BJ (cell line): ENCODE measurements around the gene OSM. TPM values are rescaled to one million over a fixed set of nuclear protein-coding genes. Genes with fewer than 3 reads are reported as not detected.

Experiments used
- CTCF ChIA-PET: fragments of 350-600 bp; formaldehyde crosslinking; extraction: SDS; loops from one replicate; lab custom pipeline; 2021; ENCODE audit warnings: antibody characterized with exemption, inconsistent platforms; lab: Yijun Ruan, JAX
- POLR2A ChIA-PET: fragments of 300-600 bp; sonication (Branson Sonifier 250); formaldehyde crosslinking; extraction: SDS; loops from one replicate; lab custom pipeline; 2021; ENCODE audit warnings: antibody characterized with exemption; lab: Charles Lee
- DNase-seq: peaks from one replicate; pipeline ENCODE4 v3.0.0-alpha.2; 2011; ENCODE audit warnings: low read depth
- H3K27me3 ChIP-seq: 2 replicates; pipeline ENCODE4 v1.6.0; 2011; ENCODE audit warnings: low read length; ENCODE audit not compliant: control insufficient read depth, insufficient read depth
- H3K36me3 ChIP-seq: 2 replicates; pipeline ENCODE4 v1.5.1; 2011; ENCODE audit warnings: low read length; ENCODE audit not compliant: control insufficient read depth, insufficient read depth
- H3K4me3 ChIP-seq: 2 replicates; pipeline ENCODE4 v1.5.1; 2011; ENCODE audit warnings: low read depth, mild to moderate bottlenecking, control low read depth, low read length
- CTCF ChIP-seq: IDR thresholded peaks from 2 replicates; pipeline ENCODE4 v1.5.1; 2011; ENCODE audit warnings: low read depth, mild to moderate bottlenecking, control low read depth, inconsistent platforms, low read length, moderate library complexity; ENCODE audit not compliant: insufficient read depth
- polyA plus RNA-seq: library from polyadenylated mRNA; depleted of rRNA; stranded (reverse); fragments of >200 nt; gene quantifications from 2 replicates; pipeline ENCODE4 v1.2.3, GENCODE V29; 2011

The OSM gene
- polyA plus RNA-seq, 1 experiment: not detected

- TF ChIP-seq CTCF: no peak
- ChIA-PET POLR2A (no interaction called here), CTCF (interaction anchor here (1.0 to 1.3 kb wide), 2 partner anchors 8 to 119 kb away, joined by 3 read pairs; no protein-coding TSS in a partner anchor)
- no peaks in the 10 kb centered on the region; the same call in 1 of the 2 replicates for H3K27me3 ChIP-seq
- no peak overlapping the region for H3K4me3 ChIP-seq
- no peaks in the 10 kb centered on the region for H3K36me3 ChIP-seq
- DNase-seq: no peak
These were observed 39.0 kb downstream of the OSM start for GRCh38 chr22:30227438-30228228.

- DNase-seq: no peak
- Histone ChIP-seq H3K4me3 (no peak overlapping the region), H3K27me3 (no peaks in the 10 kb centered on the region; the same call in 1 of the 2 replicates), H3K36me3 (no peaks in the 10 kb centered on the region)
- ChIA-PET POLR2A (no interaction called here), CTCF (interaction anchor here (1.0 to 1.3 kb wide), 2 partner anchors 9 to 118 kb away, joined by 3 read pairs; no protein-coding TSS in a partner anchor)
- no peak for TF ChIP-seq CTCF
These were observed 40.3 kb downstream of the OSM start for GRCh38 chr22:30226192-30226832.

GRCh38 chr22:30225220-30225927 lies 41.3 kb downstream of the OSM start:
- no peak overlapping the region for H3K4me3 ChIP-seq
- ChIA-PET POLR2A (no interaction called here), CTCF (interaction anchor here (0.9 kb wide), 1 partner anchor 105 kb away, joined by 3 read pairs; no protein-coding TSS in a partner anchor)
- no peaks in the 10 kb centered on the region for H3K36me3 ChIP-seq
- no peaks in the 10 kb centered on the region for H3K27me3 ChIP-seq
- no peak for DNase-seq
- no peak for TF ChIP-seq CTCF

GRCh38 chr22:30224161-30224857 lies 42.3 kb downstream of the OSM start:
- ChIA-PET POLR2A (interaction anchor here (0.7 kb wide), 1 partner anchor 675 kb away, joined by 3 read pairs; no protein-coding TSS in a partner anchor), CTCF (interaction anchor here (0.9 to 1.0 kb wide), 2 partner anchors 104 to 116 kb away, joined by 3 read pairs; no protein-coding TSS in a partner anchor)
- TF ChIP-seq CTCF: peak; percentile 29; the same call in 1 of the 2 replicates
- no peak overlapping the region for H3K4me3 ChIP-seq
- no peaks in the 10 kb centered on the region for H3K27me3 ChIP-seq
- no peaks in the 10 kb centered on the region for H3K36me3 ChIP-seq
- DNase-seq: peak; percentile 56
